ENCODE results near the gene URGCP.
"Not testable (repeated sequence)": the region's sequence is repeated elsewhere in the genome, so short reads cannot be mapped to it uniquely, and the experiment has no call there.

URGCP gene

DNA sequence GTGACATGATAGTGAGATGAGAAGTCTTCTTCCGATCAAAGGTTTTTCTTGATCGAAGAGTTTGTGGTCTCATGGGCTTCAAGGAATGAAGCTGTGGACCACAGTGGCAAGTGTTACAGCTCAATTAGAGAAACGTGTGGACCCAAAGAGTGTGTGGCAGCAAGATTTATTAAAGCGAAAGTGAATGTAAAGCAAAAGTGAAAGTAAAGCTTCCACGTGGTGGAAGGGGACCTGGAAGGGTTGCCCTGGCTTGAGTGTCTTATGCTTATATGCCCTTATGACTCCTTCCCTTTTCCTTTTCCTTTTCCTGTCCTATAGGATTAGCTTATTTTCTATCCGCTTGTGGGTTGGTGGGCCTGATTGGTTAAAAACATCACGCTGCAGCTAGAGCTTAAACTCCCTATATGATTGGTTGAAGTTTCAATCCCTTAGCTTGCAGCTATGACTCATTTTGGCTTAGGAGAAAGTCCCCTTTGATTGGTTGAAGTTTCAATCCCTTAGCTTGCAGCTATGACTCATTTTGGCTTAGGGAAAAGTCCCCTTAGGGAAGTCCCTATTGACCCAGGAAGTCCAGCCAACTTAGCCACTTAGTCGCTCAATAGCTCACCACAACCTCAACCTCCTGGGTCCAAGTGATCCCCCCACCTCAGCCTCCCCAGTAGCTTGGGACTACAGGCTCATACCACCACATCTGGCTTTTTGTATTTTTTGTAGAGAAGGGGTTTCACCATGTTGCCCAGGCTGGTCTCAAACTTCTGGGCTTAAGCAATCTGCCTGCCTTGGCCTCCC is 71.7 kb downstream of the URGCP start:
- DNase-seq (ENCODE audit: low read depth in 2 of 2): peak in 1 of 2 donors; percentile 12

DNA sequence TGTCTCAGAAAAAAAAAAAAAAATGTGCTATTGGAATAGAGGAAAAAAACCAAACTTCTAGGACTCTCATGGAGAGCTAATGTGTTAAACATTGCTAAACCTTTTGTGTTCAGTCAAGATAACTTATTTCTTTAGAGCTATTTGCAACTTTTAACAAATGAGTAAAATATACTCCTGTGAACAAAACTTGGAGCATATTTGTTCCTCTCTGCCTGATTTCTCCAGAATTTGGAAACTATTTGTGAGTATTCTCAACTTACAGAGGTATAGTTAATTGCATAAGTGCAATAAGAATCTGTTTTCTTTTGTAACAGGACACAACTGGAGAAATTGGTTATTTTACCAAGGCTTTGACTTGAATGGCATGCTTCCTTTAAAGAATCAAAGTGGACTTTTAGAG is 75.5 kb downstream of the URGCP start:
- DNase-seq (ENCODE audit: low read depth in 2 of 2): not testable (repeated sequence)
